Gastrocnemius medialis (tissue), 4 donors: ENCODE data around the gene COL6A3. TPM values are rescaled to one million over a fixed set of nuclear protein-coding genes. Genes with fewer than 3 reads are reported as not detected.

Experiments used
- ATAC-seq, 2 donors: fragments of 150-250 bp; one replicate each; pipeline ENCODE4 v1.9.1; 2016
- DNase-seq, 2 donors: peaks; one replicate each; pipeline ENCODE4 v3.0.0-alpha.2; 2019
- H3K27ac ChIP-seq, 4 donors: fragments of 200-600 bp; sonication (generic); 1 replicate in 1 of 4; 2 replicates in 3 of 4; pipeline ENCODE4 v1.5.1; 2016 to 2018; ENCODE audit warnings: mild to moderate bottlenecking in 2 of 4, moderate library complexity in 1 of 4
- H3K27me3 ChIP-seq, 3 donors: fragments of 200-600 bp; sonication (generic) in 2 of 3; 1 replicate in 1 of 3; 2 replicates in 2 of 3; pipeline versions ENCODE4 v1.5.1 to v1.6.0; 2016 to 2019; ENCODE audit warnings: mild to moderate bottlenecking in 1 of 3, moderate library complexity in 1 of 3
- H3K36me3 ChIP-seq, 2 donors: fragments of 200-600 bp; sonication (generic) in 1 of 2; one replicate each; pipeline ENCODE4 v1.5.1; 2017 to 2018
- H3K4me1 ChIP-seq, 2 donors: fragments of 200-600 bp; sonication (generic) in 1 of 2; one replicate each; pipeline ENCODE4 v1.5.1; 2016 to 2017; ENCODE audit warnings: mild to moderate bottlenecking in 2 of 2
- H3K4me3 ChIP-seq, 4 donors: fragments of 200-600 bp; sonication (generic) in 3 of 4; 1 replicate in 1 of 4; 2 replicates in 3 of 4; pipeline ENCODE4 v1.5.1; 2016 to 2019; ENCODE audit warnings: mild to moderate bottlenecking in 2 of 4
- H3K9me3 ChIP-seq, 3 donors: fragments of 200-600 bp; sonication (generic) in 2 of 3; 1 replicate in 1 of 3; 2 replicates in 2 of 3; pipeline ENCODE4 v1.5.1; 2016 to 2019
- CTCF ChIP-seq, 5 experiments: fragments of 450-650 bp in 3 of 5; fragments of 200-600 bp in 2 of 5; sonication (generic) in 2 of 5; IDR thresholded peaks in 4 of 5; conservative IDR thresholded peaks in 1 of 5; 1 replicate in 4 of 5; 2 replicates in 1 of 5; pipeline ENCODE4 v1.5.1; 2016 to 2019; ENCODE audit warnings: antibody characterized with exemption in 5 of 5, mild to moderate bottlenecking in 3 of 5, moderate library complexity in 3 of 5
- POLR2A ChIP-seq, 2 donors: fragments of 450-650 bp; IDR thresholded peaks; one replicate each; pipeline ENCODE4 v1.6.1; 2017; ENCODE audit warnings: antibody characterized with exemption in 2 of 2, mild to moderate bottlenecking in 2 of 2, moderate library complexity in 2 of 2
- in situ Hi-C, 4 donors: fragments of 200-750 bp; cut with MboI; loops; one replicate each; pipeline versions ENCODE4 v1.15.0 to v1.8.0; 2017; ENCODE audit warnings: low sequenced_read_pairs in 4 of 4
- intact Hi-C: fragments of 100-400 bp; cut with DNase I; formaldehyde crosslinking; loops from one replicate; pipeline ENCODE4 v1.15.1; 2023; ENCODE audit warnings: low total_unique reads
- total RNA-seq, 4 donors: library from RNA; depleted of rRNA; stranded (reverse); fragments of >200 nt; gene quantifications; one replicate each; pipeline versions ENCODE4 v1.1.0 to v1.2.3, GENCODE V29; 2016

COL6A3 gene
- total RNA-seq, 4 donors from 2014 or later: 45.3 to 150 (median 108) TPM

- H3K4me1 ChIP-seq: peaks cover 0 to 5% of the 10 kb centered on the region in 2 donors
- intact Hi-C loops (no loop called here), in situ Hi-C loops (no loop called here)
- TF ChIP-seq CTCF (IDR thresholded peaks at IDR 0.05 in 4 of 5, conservative IDR thresholded peaks at IDR 0.05 in 1 of 5): no peak
- no peak for TF ChIP-seq POLR2A (IDR thresholded peaks at IDR 0.05)
- no peak overlapping the region for H3K4me3 ChIP-seq
- no peaks in the 10 kb centered on the region for H3K36me3 ChIP-seq
- ATAC-seq (no peak), DNase-seq (no peak)
- no peak overlapping the region for H3K27ac ChIP-seq
- H3K27me3 ChIP-seq: no peaks in the 10 kb centered on the region
- H3K9me3 ChIP-seq: no peaks in the 10 kb centered on the region
Observed at GRCh38 chr2:237330541-237330940, 83.4 kb downstream of the COL6A3 start.

- peak overlapping the region; percentile 23 to 55 (median 50) for H3K27ac ChIP-seq
- intact Hi-C loops: no loop called here
- ATAC-seq: peak in 1 of 2 donors; percentile 38
- no peaks in the 10 kb centered on the region for H3K27me3 ChIP-seq
- in situ Hi-C loops: no loop called here
- H3K4me3 ChIP-seq: no peak overlapping the region
- peaks cover 7 to 16% of the 10 kb centered on the region in 2 donors for H3K4me1 ChIP-seq
- H3K9me3 ChIP-seq: no peaks in the 10 kb centered on the region
- H3K36me3 ChIP-seq: no peaks in the 10 kb centered on the region
- DNase-seq: peak in 1 of 2 donors; percentile 47
- TF ChIP-seq CTCF (IDR thresholded peaks at IDR 0.05 in 4 of 5, conservative IDR thresholded peaks at IDR 0.05 in 1 of 5): no peak
- no peak for TF ChIP-seq POLR2A (IDR thresholded peaks at IDR 0.05)
Observed at GRCh38 chr2:237327175-237327950, 86.6 kb downstream of the COL6A3 start.

- no peak for DNase-seq
- H3K4me3 ChIP-seq: no peak overlapping the region
- TF ChIP-seq POLR2A (IDR thresholded peaks at IDR 0.05): no peak
- peaks cover 7 to 23% of the 10 kb centered on the region in 2 donors for H3K4me1 ChIP-seq
- ATAC-seq: no peak
- no peaks in the 10 kb centered on the region for H3K27me3 ChIP-seq
- intact Hi-C loops: no loop called here
- H3K27ac ChIP-seq: peak overlapping the region in 3 of 4 donors; percentile 47 to 55 (median 54)
- no peaks in the 10 kb centered on the region for H3K9me3 ChIP-seq
- H3K36me3 ChIP-seq: no peaks in the 10 kb centered on the region
- in situ Hi-C loops: no loop called here
Observed at GRCh38 chr2:237326266-237327171, 87.4 kb downstream of the COL6A3 start.

- ATAC-seq (no peak), DNase-seq (no peak)
- H3K27ac ChIP-seq: peak overlapping the region in 3 of 4 donors; percentile 1 to 72 (median 60)
- TF ChIP-seq CTCF (IDR thresholded peaks at IDR 0.05 in 4 of 5, conservative IDR thresholded peaks at IDR 0.05 in 1 of 5) (no peak), POLR2A (IDR thresholded peaks at IDR 0.05) (no peak)
- in situ Hi-C loops: no loop called here
- H3K36me3 ChIP-seq: no peaks in the 10 kb centered on the region
- H3K9me3 ChIP-seq: no peaks in the 10 kb centered on the region
- H3K27me3 ChIP-seq: no peaks in the 10 kb centered on the region
- no peak overlapping the region for H3K4me3 ChIP-seq
- intact Hi-C loops: loop anchor here (5.0 kb wide), 2 partner anchors 68 to 158 kb away; no protein-coding TSS in a partner anchor
- peaks cover 12 to 32% of the 10 kb centered on the region in 2 donors for H3K4me1 ChIP-seq
Observed at GRCh38 chr2:237324837-237325236, 89.1 kb downstream of the COL6A3 start.

- TF ChIP-seq POLR2A (IDR thresholded peaks at IDR 0.05): no peak
- no peak for TF ChIP-seq CTCF (IDR thresholded peaks at IDR 0.05 in 4 of 5, conservative IDR thresholded peaks at IDR 0.05 in 1 of 5)
- no peaks in the 10 kb centered on the region for H3K36me3 ChIP-seq
- no peaks in the 10 kb centered on the region for H3K27me3 ChIP-seq
- intact Hi-C loops (loop anchor here (5.0 kb wide), 2 partner anchors 67 to 157 kb away; no protein-coding TSS in a partner anchor), in situ Hi-C loops (no loop called here)
- H3K9me3 ChIP-seq: no peaks in the 10 kb centered on the region
- H3K4me3 ChIP-seq: no peak overlapping the region
- H3K4me1 ChIP-seq: peaks cover 12 to 31% of the 10 kb centered on the region in 2 donors
- DNase-seq (no peak), ATAC-seq (no peak)
- peak overlapping the region in 3 of 4 donors; percentile 7 to 72 (median 60) for H3K27ac ChIP-seq
Observed at GRCh38 chr2:237324405-237324831, 89.5 kb downstream of the COL6A3 start.
